Measurements from ENCODE around the gene GPC3.

DNA sequence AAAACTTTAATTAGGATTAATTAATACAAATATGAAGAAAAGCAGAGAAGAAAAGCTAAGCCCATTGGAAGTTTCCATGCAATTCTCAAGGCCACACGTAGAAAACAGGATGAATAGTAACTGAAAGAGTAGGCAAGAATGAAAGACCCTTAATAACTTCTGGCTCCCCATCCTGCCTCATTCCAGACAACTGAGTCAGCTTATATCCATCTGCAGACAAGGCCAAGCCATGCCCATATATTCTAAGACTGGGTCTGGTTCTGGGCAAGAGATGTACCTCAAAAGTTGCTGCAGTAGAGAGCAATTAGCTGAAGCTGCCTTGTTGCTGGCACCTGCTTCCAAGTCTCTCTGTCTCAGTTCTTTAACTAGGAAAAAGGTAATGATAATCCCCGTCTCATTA lies 244.1 kb downstream of the GPC3 start:
- TF ChIP-seq, protein P1, sequence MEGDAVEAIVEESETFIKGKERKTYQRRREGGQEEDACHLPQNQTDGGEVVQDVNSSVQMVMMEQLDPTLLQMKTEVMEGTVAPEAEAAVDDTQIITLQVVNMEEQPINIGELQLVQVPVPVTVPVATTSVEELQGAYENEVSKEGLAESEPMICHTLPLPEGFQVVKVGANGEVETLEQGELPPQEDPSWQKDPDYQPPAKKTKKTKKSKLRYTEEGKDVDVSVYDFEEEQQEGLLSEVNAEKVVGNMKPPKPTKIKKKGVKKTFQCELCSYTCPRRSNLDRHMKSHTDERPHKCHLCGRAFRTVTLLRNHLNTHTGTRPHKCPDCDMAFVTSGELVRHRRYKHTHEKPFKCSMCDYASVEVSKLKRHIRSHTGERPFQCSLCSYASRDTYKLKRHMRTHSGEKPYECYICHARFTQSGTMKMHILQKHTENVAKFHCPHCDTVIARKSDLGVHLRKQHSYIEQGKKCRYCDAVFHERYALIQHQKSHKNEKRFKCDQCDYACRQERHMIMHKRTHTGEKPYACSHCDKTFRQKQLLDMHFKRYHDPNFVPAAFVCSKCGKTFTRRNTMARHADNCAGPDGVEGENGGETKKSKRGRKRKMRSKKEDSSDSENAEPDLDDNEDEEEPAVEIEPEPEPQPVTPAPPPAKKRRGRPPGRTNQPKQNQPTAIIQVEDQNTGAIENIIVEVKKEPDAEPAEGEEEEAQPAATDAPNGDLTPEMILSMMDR (tag by site-specific recombination; IDR thresholded peaks at IDR 0.05), result no peak
- TF ChIP-seq, protein P2, sequence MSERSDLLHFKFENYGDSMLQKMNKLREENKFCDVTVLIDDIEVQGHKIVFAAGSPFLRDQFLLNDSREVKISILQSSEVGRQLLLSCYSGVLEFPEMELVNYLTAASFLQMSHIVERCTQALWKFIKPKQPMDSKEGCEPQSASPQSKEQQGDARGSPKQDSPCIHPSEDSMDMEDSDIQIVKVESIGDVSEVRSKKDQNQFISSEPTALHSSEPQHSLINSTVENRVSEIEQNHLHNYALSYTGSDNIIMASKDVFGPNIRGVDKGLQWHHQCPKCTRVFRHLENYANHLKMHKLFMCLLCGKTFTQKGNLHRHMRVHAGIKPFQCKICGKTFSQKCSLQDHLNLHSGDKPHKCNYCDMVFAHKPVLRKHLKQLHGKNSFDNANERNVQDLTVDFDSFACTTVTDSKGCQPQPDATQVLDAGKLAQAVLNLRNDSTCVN (tag by site-specific recombination; optimal IDR thresholded peaks at IDR 0.05), result no peak
- TF ChIP-seq, protein P3, sequence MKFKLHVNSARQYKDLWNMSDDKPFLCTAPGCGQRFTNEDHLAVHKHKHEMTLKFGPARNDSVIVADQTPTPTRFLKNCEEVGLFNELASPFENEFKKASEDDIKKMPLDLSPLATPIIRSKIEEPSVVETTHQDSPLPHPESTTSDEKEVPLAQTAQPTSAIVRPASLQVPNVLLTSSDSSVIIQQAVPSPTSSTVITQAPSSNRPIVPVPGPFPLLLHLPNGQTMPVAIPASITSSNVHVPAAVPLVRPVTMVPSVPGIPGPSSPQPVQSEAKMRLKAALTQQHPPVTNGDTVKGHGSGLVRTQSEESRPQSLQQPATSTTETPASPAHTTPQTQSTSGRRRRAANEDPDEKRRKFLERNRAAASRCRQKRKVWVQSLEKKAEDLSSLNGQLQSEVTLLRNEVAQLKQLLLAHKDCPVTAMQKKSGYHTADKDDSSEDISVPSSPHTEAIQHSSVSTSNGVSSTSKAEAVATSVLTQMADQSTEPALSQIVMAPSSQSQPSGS (tag by site-specific recombination; IDR thresholded peaks at IDR 0.05; ENCODE audit: low read depth), result no peak
- TF ChIP-seq ZNF830 (tag by site-specific recombination; IDR thresholded peaks at IDR 0.05; ENCODE audit: low read depth), result no peak
- no peak for TF ChIP-seq ZBTB1 (tag by site-specific recombination; IDR thresholded peaks at IDR 0.05)
- TF ChIP-seq MYNN (tag by site-specific recombination; IDR thresholded peaks at IDR 0.05; ENCODE audit: borderline replicate concordance), result no peak
- TF ChIP-seq, protein P4, sequence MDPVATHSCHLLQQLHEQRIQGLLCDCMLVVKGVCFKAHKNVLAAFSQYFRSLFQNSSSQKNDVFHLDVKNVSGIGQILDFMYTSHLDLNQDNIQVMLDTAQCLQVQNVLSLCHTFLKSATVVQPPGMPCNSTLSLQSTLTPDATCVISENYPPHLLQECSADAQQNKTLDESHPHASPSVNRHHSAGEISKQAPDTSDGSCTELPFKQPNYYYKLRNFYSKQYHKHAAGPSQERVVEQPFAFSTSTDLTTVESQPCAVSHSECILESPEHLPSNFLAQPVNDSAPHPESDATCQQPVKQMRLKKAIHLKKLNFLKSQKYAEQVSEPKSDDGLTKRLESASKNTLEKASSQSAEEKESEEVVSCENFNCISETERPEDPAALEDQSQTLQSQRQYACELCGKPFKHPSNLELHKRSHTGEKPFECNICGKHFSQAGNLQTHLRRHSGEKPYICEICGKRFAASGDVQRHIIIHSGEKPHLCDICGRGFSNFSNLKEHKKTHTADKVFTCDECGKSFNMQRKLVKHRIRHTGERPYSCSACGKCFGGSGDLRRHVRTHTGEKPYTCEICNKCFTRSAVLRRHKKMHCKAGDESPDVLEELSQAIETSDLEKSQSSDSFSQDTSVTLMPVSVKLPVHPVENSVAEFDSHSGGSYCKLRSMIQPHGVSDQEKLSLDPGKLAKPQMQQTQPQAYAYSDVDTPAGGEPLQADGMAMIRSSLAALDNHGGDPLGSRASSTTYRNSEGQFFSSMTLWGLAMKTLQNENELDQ (tag by site-specific recombination; IDR thresholded peaks at IDR 0.05; ENCODE audit: low read depth), result no peak
- TF ChIP-seq ZNF629 (tag by site-specific recombination; IDR thresholded peaks at IDR 0.05), result no peak
- TF ChIP-seq, protein P5, sequence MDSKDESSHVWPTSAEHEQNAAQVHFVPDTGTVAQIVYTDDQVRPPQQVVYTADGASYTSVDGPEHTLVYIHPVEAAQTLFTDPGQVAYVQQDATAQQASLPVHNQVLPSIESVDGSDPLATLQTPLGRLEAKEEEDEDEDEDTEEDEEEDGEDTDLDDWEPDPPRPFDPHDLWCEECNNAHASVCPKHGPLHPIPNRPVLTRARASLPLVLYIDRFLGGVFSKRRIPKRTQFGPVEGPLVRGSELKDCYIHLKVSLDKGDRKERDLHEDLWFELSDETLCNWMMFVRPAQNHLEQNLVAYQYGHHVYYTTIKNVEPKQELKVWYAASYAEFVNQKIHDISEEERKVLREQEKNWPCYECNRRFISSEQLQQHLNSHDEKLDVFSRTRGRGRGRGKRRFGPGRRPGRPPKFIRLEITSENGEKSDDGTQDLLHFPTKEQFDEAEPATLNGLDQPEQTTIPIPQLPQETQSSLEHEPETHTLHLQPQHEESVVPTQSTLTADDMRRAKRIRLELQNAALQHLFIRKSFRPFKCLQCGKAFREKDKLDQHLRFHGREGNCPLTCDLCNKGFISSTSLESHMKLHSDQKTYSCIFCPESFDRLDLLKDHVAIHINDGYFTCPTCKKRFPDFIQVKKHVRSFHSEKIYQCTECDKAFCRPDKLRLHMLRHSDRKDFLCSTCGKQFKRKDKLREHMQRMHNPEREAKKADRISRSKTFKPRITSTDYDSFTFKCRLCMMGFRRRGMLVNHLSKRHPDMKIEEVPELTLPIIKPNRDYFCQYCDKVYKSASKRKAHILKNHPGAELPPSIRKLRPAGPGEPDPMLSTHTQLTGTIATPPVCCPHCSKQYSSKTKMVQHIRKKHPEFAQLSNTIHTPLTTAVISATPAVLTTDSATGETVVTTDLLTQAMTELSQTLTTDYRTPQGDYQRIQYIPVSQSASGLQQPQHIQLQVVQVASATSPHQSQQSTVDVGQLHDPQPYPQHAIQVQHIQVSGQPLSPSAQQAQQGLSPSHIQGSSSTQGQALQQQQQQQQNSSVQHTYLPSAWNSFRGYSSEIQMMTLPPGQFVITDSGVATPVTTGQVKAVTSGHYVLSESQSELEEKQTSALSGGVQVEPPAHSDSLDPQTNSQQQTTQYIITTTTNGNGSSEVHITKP (tag by site-specific recombination; IDR thresholded peaks at IDR 0.05), result no peak
- no peak for TF ChIP-seq FEZF1 (tag by site-specific recombination; IDR thresholded peaks at IDR 0.05)

Measured in HEK293 (cell line).